RWPE2 (cell line): ENCODE data around the gene TMEM256.

Experiments
- ATAC-seq: fragments of 200-7000 bp; cut with Tn5 transposase; 3 replicates; pipeline ENCODE4 v1.9.1; 2021; ENCODE audit warnings: low read depth
- DNase-seq: peaks from one replicate; pipeline ENCODE4 v3.0.0-alpha.2; 2020; ENCODE audit warnings: low spot score
- H3K27ac ChIP-seq: fragments of 450-650 bp; 2 replicates; pipeline ENCODE4 v1.5.1; 2017; ENCODE audit warnings: mild to moderate bottlenecking; ENCODE audit not compliant: poor library complexity, severe bottlenecking
- H3K27me3 ChIP-seq: fragments of 250-450 bp; sonication (Bioruptor Pico); 2 replicates; pipeline ENCODE4 v1.5.1; 2021; ENCODE audit warnings: mild to moderate bottlenecking, moderate library complexity; ENCODE audit not compliant: insufficient read depth, poor library complexity, severe bottlenecking
- H3K36me3 ChIP-seq: fragments of 250-450 bp; sonication (Bioruptor Pico); 2 replicates; pipeline ENCODE4 v1.5.1; 2020; ENCODE audit warnings: low read depth, mild to moderate bottlenecking, moderate library complexity
- H3K4me1 ChIP-seq: fragments of 250-450 bp; sonication (Bioruptor Pico); 2 replicates; pipeline ENCODE4 v1.5.1; 2021; ENCODE audit warnings: mild to moderate bottlenecking, moderate library complexity; ENCODE audit not compliant: insufficient read depth, poor library complexity, severe bottlenecking
- H3K4me3 ChIP-seq: fragments of 250-450 bp; sonication (Bioruptor Pico); 2 replicates; pipeline ENCODE4 v1.5.1; 2021; ENCODE audit warnings: mild to moderate bottlenecking, moderate library complexity; ENCODE audit not compliant: severe bottlenecking
- H3K9me3 ChIP-seq: fragments of 250-450 bp; sonication (Bioruptor Pico); 2 replicates; pipeline ENCODE4 v1.5.1; 2021; ENCODE audit warnings: mild to moderate bottlenecking, moderate library complexity; ENCODE audit not compliant: severe bottlenecking
- TF ChIP-seq, protein P1 (sequence below): fragments of 450-650 bp; IDR thresholded peaks from one replicate; pipeline ENCODE4 v1.5.1; 2017; ENCODE audit warnings: mild to moderate bottlenecking, moderate library complexity; ENCODE audit not compliant: poor library complexity, severe bottlenecking

The TMEM256 gene

DNA sequence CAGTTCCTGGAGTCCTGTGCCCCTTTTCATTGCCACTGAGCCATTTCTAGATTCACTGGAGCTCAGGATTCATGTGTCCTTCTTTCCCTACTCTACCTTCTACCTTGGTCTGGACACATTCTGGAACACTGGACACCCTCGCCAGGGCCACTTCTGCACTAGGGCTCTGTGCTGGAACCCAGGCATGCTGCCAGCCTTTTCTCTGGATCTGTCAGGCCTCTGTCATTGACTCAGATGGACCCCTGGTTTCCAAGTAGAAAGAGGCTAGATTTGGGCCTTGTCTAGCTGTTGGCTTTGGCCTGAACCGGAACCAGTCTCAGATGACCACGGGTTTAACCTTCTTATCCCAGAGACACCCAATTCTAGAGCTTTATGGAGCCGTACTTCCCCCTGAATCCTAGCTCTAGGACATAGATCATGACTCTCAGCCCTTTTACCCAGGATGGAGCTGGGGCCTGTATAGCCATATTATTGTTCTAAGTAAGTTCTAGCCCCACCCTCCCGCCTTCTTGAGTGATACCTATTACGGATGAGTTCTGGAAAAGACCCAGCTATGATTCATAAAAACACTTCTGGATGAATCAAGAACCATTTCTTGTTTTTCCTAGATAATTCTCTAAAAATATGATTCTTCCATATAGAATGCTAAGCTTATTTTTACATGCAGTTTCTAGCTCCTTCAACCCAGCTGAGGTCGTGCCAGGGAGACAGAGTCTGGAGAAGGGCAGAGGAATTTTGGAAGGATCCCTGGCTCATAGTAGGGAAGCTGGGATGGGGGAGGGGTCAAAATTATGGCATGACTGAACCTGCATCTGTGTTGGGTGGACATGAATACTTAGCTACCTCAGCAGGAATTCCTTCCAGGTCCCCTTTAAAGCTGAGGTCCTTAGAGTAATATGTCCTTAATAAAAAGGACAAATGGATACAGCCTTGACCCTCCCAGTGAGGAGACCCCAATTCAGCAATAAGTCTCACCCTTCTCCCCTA is 39.9 kb upstream of the TMEM256 start:
- Histone ChIP-seq H3K27me3 (no peaks in the 10 kb centered on the region), H3K4me1 (peaks cover 19% of the 10 kb centered on the region), H3K4me3 (no peak overlapping the region), H3K36me3 (no peaks in the 10 kb centered on the region), H3K9me3 (no peaks in the 10 kb centered on the region), H3K27ac (peak overlapping the region; percentile 87)
- ATAC-seq (peak; percentile 32), DNase-seq (no peak)
- TF ChIP-seq, protein P1, sequence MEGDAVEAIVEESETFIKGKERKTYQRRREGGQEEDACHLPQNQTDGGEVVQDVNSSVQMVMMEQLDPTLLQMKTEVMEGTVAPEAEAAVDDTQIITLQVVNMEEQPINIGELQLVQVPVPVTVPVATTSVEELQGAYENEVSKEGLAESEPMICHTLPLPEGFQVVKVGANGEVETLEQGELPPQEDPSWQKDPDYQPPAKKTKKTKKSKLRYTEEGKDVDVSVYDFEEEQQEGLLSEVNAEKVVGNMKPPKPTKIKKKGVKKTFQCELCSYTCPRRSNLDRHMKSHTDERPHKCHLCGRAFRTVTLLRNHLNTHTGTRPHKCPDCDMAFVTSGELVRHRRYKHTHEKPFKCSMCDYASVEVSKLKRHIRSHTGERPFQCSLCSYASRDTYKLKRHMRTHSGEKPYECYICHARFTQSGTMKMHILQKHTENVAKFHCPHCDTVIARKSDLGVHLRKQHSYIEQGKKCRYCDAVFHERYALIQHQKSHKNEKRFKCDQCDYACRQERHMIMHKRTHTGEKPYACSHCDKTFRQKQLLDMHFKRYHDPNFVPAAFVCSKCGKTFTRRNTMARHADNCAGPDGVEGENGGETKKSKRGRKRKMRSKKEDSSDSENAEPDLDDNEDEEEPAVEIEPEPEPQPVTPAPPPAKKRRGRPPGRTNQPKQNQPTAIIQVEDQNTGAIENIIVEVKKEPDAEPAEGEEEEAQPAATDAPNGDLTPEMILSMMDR = no peak

DNA sequence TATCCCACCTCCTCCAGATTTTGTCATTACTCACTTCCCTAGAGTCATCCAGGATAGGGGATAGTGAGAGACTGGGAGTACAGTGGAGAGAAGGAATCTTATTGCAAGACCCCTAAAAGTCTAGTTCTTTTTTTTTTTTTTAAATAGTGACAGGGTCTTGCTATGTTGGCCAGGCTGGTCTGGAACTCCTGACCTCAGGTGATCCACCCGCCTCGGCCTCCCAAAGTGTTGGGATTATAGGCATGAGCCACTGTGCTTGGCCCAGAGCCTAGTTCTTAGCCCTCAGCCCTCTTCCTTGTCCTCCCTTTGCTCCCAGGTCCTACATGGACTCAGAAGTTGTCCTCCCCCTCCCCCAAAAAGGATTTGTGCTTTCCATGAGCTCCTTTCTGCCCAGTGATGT is 38.2 kb upstream of the TMEM256 start:
- DNase-seq = no peak
- H3K27me3 ChIP-seq = no peaks in the 10 kb centered on the region
- no peaks in the 10 kb centered on the region for H3K9me3 ChIP-seq
- TF ChIP-seq, protein P1 = no peak
- no peaks in the 10 kb centered on the region for H3K36me3 ChIP-seq
- peaks cover 19% of the 10 kb centered on the region for H3K4me1 ChIP-seq
- no peak for ATAC-seq
- no peak overlapping the region for H3K4me3 ChIP-seq
- peak overlapping the region; percentile 87 for H3K27ac ChIP-seq

DNA sequence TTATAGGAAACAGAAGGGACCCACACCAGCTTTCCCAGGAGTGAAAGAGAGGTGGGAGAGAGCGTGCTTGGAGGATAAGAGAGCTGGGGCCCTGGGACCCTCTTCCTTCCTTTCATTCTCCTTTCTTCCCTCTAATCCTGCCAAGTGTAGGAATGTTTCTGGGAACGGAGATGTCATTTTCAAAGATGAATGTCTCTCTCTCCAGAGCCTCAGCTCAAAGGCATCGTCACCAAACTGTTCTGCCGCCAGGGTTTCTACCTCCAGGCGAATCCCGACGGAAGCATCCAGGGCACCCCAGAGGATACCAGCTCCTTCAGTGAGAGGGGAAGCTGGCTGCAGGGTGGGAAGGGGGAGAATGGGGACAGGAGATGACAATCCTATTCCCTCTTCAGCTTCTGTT is 37.4 kb upstream of the TMEM256 start:
- TF ChIP-seq, protein P1 = no peak
- Histone ChIP-seq H3K4me1 (peaks cover 19% of the 10 kb centered on the region), H3K4me3 (no peak overlapping the region), H3K27ac (peak overlapping the region; percentile 82), H3K9me3 (no peaks in the 10 kb centered on the region), H3K36me3 (no peaks in the 10 kb centered on the region), H3K27me3 (no peaks in the 10 kb centered on the region)
- DNase-seq (no peak), ATAC-seq (no peak)

DNA sequence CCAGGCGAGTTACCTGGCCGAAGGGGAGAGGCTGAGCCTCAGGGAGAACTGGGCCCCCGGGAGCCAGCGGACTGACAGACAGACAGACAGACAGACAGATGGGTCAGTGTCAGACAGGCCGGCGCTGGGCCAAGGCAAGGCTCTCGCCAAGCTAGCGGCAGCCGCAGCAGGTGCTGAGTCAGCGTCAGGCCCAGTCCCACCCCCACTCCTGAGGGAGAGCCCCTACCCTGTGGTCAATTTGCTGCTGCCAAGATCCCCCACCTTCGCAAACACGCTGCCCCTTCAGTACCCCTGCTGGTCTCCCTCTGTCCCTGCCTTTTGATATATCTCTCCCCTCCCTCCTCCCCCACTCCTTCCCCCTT is 36.9 kb upstream of the TMEM256 start:
- ATAC-seq (peak; percentile 9; the same call in 2 of the 3 replicates), DNase-seq (peak; percentile 72)
- Histone ChIP-seq H3K9me3 (no peaks in the 10 kb centered on the region), H3K27me3 (no peaks in the 10 kb centered on the region), H3K36me3 (no peaks in the 10 kb centered on the region), H3K4me3 (peak overlapping the region; percentile 44), H3K4me1 (peaks cover 19% of the 10 kb centered on the region), H3K27ac (peak overlapping the region; percentile 82)
- TF ChIP-seq, protein P1 = no peak
